ENCODE data around the gene CDC42BPA. TPM values are rescaled to one million over a fixed set of nuclear protein-coding genes. Genes with fewer than 3 reads are reported as not detected.
"Not testable (repeated sequence)": the region's sequence is repeated elsewhere in the genome, so short reads cannot be mapped to it uniquely, and the experiment has no call there.

CDC42BPA gene
- total RNA-seq, 3 donors from 2014 or later, result 39.8 to 54.7 (median 46.7) TPM

DNA sequence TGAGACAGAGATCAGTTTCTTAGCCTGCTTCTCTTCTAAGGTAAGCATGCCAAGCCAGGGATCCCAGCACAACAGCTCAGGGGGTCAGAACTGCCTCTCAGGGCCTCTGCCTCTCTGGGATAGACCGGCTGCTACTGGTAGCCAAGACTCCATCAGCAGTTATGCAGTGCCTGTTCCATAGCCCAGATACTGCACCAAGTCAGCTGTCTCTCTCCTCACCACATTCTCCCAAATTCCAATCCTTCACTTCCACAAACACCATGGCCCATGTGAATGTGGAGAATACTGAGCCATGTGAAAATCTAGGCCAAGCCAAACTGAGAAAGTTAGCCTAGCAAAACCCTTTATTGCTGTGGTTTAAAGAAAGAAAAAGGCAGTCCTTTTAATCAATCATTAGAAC lies 37.5 kb downstream of the CDC42BPA start:
- H3K4me3 ChIP-seq, result no peak overlapping the region
- no peaks in the 10 kb centered on the region for H3K4me1 ChIP-seq
- TF ChIP-seq POLR2AphosphoS5 (IDR thresholded peaks at IDR 0.05) (no peak), CTCF (IDR thresholded peaks at IDR 0.05) (no peak), POLR2A (IDR thresholded peaks at IDR 0.05) (no peak)
- no peak overlapping the region for H3K27ac ChIP-seq
- no peak for DNase-seq (ENCODE audit: low spot score in 2 of 2)
- H3K36me3 ChIP-seq, result no peaks in the 10 kb centered on the region
- intact Hi-C loops (cut with DNase I; ENCODE audit: low total_unique reads), result no loop called here
- no peaks in the 10 kb centered on the region for H3K27me3 ChIP-seq
- peaks cover 4 to 9% of the 10 kb centered on the region in 2 donors for H3K9me3 ChIP-seq

DNA sequence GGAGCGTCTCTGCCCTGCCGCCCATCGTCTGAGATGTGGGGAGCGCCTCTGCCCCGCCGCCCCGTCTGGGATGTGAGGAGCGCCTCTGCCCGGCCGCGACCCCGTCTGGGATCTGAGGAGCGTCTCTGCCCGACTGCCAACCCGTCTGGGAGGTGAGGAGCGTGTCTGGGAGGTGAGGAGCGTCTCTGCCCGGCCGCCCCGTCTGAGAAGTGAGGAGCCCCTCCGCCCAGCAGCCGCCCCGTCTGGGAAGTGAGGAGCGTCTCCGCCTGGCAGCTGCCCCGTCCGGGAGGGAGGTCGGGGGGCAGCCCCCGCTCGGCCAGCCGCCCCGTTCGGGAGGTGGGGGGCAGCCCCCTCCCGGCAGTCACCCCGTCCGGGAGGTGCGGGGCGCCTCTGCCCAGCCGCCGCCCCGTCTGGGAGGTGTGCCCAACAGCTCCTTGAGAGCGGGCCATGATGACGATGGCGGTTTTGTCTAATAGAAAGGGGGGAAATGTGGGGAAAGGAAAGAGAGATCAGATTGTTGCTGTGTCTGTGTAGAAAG lies 42.1 kb downstream of the CDC42BPA start:
- H3K36me3 ChIP-seq; H3K27ac ChIP-seq; DNase-seq (ENCODE audit: low spot score in 2 of 2); H3K27me3 ChIP-seq; H3K4me3 ChIP-seq; H3K4me1 ChIP-seq; intact Hi-C loops (cut with DNase I; ENCODE audit: low total_unique reads); H3K9me3 ChIP-seq: not testable (repeated sequence)

DNA sequence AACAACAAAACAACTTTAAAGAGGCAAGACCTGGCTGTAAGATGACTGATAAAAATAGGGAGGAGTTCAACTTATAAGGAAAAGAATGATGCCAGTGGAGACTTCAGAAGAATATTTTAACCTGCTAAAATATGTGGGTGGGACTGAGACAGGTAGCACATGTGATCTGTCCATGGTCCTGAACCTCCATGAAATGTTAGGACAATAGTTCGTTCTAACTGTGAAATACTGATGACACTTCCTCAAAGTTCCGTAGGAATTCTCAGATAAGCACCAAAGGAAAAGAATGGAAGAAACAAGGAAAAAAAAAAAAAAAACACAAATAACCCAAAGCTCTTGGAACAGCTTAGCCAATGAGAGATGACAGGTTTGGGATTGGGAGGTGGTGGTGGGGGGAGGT lies 44.7 kb downstream of the CDC42BPA start:
- no peak overlapping the region for H3K27ac ChIP-seq
- no peaks in the 10 kb centered on the region for H3K27me3 ChIP-seq
- peaks cover 0 to 4% of the 10 kb centered on the region in 2 donors for H3K9me3 ChIP-seq
- H3K4me3 ChIP-seq, result no peak overlapping the region
- intact Hi-C loops (cut with DNase I; ENCODE audit: low total_unique reads), result no loop called here
- no peaks in the 10 kb centered on the region for H3K36me3 ChIP-seq
- no peak for TF ChIP-seq POLR2AphosphoS5 (IDR thresholded peaks at IDR 0.05)
- no peak for TF ChIP-seq CTCF (IDR thresholded peaks at IDR 0.05)
- TF ChIP-seq POLR2A (IDR thresholded peaks at IDR 0.05), result no peak
- H3K4me1 ChIP-seq, result no peaks in the 10 kb centered on the region
- no peak for DNase-seq (ENCODE audit: low spot score in 2 of 2)

- H3K4me3 ChIP-seq, result no peak overlapping the region
- H3K36me3 ChIP-seq, result no peaks in the 10 kb centered on the region
- H3K4me1 ChIP-seq, result no peaks in the 10 kb centered on the region
- no peak for DNase-seq (ENCODE audit: low spot score in 2 of 2)
- H3K27me3 ChIP-seq, result no peaks in the 10 kb centered on the region
- peaks cover 0 to 4% of the 10 kb centered on the region in 2 donors for H3K9me3 ChIP-seq
- H3K27ac ChIP-seq, result no peak overlapping the region
- intact Hi-C loops (cut with DNase I; ENCODE audit: low total_unique reads), result no loop called here
- no peak for TF ChIP-seq POLR2A (IDR thresholded peaks at IDR 0.05)
- TF ChIP-seq CTCF (IDR thresholded peaks at IDR 0.05), result no peak
- no peak for TF ChIP-seq POLR2AphosphoS5 (IDR thresholded peaks at IDR 0.05)
Observed at GRCh38 chr1:227272428-227272827, 45.9 kb downstream of the CDC42BPA start.

GRCh38 chr1:227270554-227270953 lies 47.7 kb downstream of the CDC42BPA start:
- intact Hi-C loops (cut with DNase I; ENCODE audit: low total_unique reads), result no loop called here
- Histone ChIP-seq H3K27ac (no peak overlapping the region), H3K4me3 (no peak overlapping the region), H3K9me3 (no peaks in the 10 kb centered on the region), H3K4me1 (no peaks in the 10 kb centered on the region), H3K36me3 (no peaks in the 10 kb centered on the region), H3K27me3 (no peaks in the 10 kb centered on the region)
- TF ChIP-seq POLR2AphosphoS5 (IDR thresholded peaks at IDR 0.05), result no peak
- TF ChIP-seq CTCF (IDR thresholded peaks at IDR 0.05), result no peak
- TF ChIP-seq POLR2A (IDR thresholded peaks at IDR 0.05), result no peak
- no peak for DNase-seq (ENCODE audit: low spot score in 2 of 2)

DNA sequence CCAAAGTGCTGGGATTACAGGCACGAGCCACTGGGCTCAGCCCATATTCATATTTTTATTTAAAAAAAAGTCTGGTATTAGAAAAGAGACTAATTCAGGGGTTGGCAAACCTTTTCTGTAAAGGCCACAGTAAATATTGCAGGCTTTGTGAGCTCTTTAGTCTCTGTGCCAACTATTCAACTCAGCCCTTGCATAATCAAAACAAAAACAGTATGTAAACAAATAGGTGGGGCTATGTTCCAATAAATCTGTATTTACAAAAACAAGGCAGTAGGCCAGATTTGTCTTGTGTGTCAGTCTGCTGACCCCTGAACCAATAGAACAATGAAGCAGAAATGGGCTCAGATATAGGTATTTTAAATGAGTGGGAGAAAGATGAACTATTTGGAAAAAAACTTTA lies 49.3 kb downstream of the CDC42BPA start:
- intact Hi-C loops (cut with DNase I; ENCODE audit: low total_unique reads), result no loop called here
- no peak for TF ChIP-seq POLR2A (IDR thresholded peaks at IDR 0.05)
- TF ChIP-seq CTCF (IDR thresholded peaks at IDR 0.05), result no peak
- no peak for TF ChIP-seq POLR2AphosphoS5 (IDR thresholded peaks at IDR 0.05)
- H3K27ac ChIP-seq, result no peak overlapping the region
- no peaks in the 10 kb centered on the region for H3K4me1 ChIP-seq
- no peak for DNase-seq (ENCODE audit: low spot score in 2 of 2)
- no peaks in the 10 kb centered on the region for H3K27me3 ChIP-seq
- H3K36me3 ChIP-seq, result no peaks in the 10 kb centered on the region
- no peaks in the 10 kb centered on the region for H3K9me3 ChIP-seq
- no peak overlapping the region for H3K4me3 ChIP-seq
